H9 (cell line): ENCODE results near the gene FOXP4. TPM values are rescaled to one million over a fixed set of nuclear protein-coding genes. Genes with fewer than 3 reads are reported as not detected.
A peak's percentile ranks its signal among the peaks of the same experiment; 100 is the strongest.

Experiments used
- DNase-seq: peaks from one replicate; pipeline ENCODE4 v3.0.0-alpha.2; 2017
- H2AFZ ChIP-seq: one replicate; pipeline ENCODE4 v1.6.1; 2013; ENCODE audit warnings: mild to moderate bottlenecking, low read length, control low read depth, moderate library complexity
- H2AK5ac ChIP-seq: 2 replicates; pipeline ENCODE4 v1.6.1; 2013; ENCODE audit warnings: low read length, control low read depth, mixed read lengths; ENCODE audit not compliant: insufficient read length
- H2BK120ac ChIP-seq: one replicate; pipeline ENCODE4 v1.6.1; 2013; ENCODE audit warnings: low read depth, mild to moderate bottlenecking, low read length, control low read depth, inconsistent platforms; ENCODE audit not compliant: poor library complexity, severe bottlenecking
- H2BK12ac ChIP-seq: 2 replicates; pipeline ENCODE4 v1.6.1; 2013; ENCODE audit warnings: low read length, control low read depth, mixed read lengths, low read depth; ENCODE audit not compliant: insufficient read length
- H2BK15ac ChIP-seq: 2 replicates; pipeline ENCODE4 v1.6.1; 2013; ENCODE audit warnings: low read depth, low read length, control low read depth
- H2BK20ac ChIP-seq: one replicate; pipeline ENCODE4 v1.6.1; 2013; ENCODE audit warnings: low read depth, mild to moderate bottlenecking, low read length, control low read depth, inconsistent platforms; ENCODE audit not compliant: poor library complexity, severe bottlenecking
- H2BK5ac ChIP-seq: 2 replicates; pipeline ENCODE4 v1.6.1; 2013; ENCODE audit warnings: low read length, control low read depth, mixed read lengths; ENCODE audit not compliant: insufficient read length
- H3K14ac ChIP-seq: 2 replicates; pipeline ENCODE4 v1.6.1; 2013; ENCODE audit warnings: low read length, control low read depth; ENCODE audit not compliant: insufficient read depth
- H3K18ac ChIP-seq: 2 replicates; pipeline ENCODE4 v1.6.1; 2013; ENCODE audit warnings: low read depth, mild to moderate bottlenecking, mixed read lengths, low read length, control low read depth; ENCODE audit not compliant: insufficient read length
- H3K23ac ChIP-seq: 2 replicates; pipeline ENCODE4 v1.6.1; 2013; ENCODE audit warnings: low read length, control low read depth, mixed read lengths, low read depth; ENCODE audit not compliant: insufficient read length
- H3K23me2 ChIP-seq: 2 replicates; pipeline ENCODE4 v1.6.1; 2013; ENCODE audit warnings: low read depth, mild to moderate bottlenecking, mixed read lengths, low read length, control low read depth; ENCODE audit not compliant: insufficient read length, poor library complexity, severe bottlenecking
- H3K27ac ChIP-seq: 2 replicates; pipeline ENCODE4 v1.5.1; 2013; ENCODE audit warnings: low read length, control low read depth, mixed read lengths, low read depth; ENCODE audit not compliant: insufficient read length
- H3K27me3 ChIP-seq: 2 replicates; pipeline ENCODE4 v1.6.1; 2013; ENCODE audit warnings: low read length, control low read depth, inconsistent platforms; ENCODE audit not compliant: insufficient read depth
- H3K4ac ChIP-seq: 2 replicates; pipeline ENCODE4 v1.6.1; 2013; ENCODE audit warnings: low read depth, mild to moderate bottlenecking, control low read depth, inconsistent platforms, low read length, moderate library complexity
- H3K4me1 ChIP-seq: 2 replicates; pipeline ENCODE4 v1.6.1; 2013; ENCODE audit warnings: low read length, control low read depth, inconsistent platforms; ENCODE audit not compliant: insufficient read depth
- H3K4me2 ChIP-seq: 2 replicates; pipeline ENCODE4 v1.6.1; 2013; ENCODE audit warnings: low read length, control low read depth, mixed read lengths; ENCODE audit not compliant: insufficient read length, insufficient read depth
- H3K56ac ChIP-seq: 2 replicates; pipeline ENCODE4 v1.6.1; 2013; ENCODE audit warnings: low read depth, mild to moderate bottlenecking, mixed read lengths, low read length, control low read depth; ENCODE audit not compliant: insufficient read length
- H3K79me1 ChIP-seq: 2 replicates; pipeline ENCODE4 v1.6.1; 2013; ENCODE audit warnings: low read depth, mild to moderate bottlenecking, moderate library complexity, low read length, control low read depth, inconsistent platforms; ENCODE audit not compliant: insufficient read depth, poor library complexity, severe bottlenecking
- H3K79me2 ChIP-seq: 2 replicates; pipeline ENCODE4 v1.6.1; 2013; ENCODE audit warnings: low read length, control low read depth, inconsistent platforms; ENCODE audit not compliant: insufficient read depth
- H3K9ac ChIP-seq: 2 replicates; pipeline ENCODE4 v1.6.1; 2013; ENCODE audit warnings: low read length, control low read depth, mixed read lengths; ENCODE audit not compliant: insufficient read length; ENCODE audit errors: extremely low read depth
- H3K9me3 ChIP-seq: one replicate; pipeline ENCODE4 v1.6.1; 2013; ENCODE audit warnings: low read depth, low read length, inconsistent platforms; ENCODE audit not compliant: control insufficient read depth
- H3T11ph ChIP-seq: one replicate; pipeline ENCODE4 v1.6.1; 2013; ENCODE audit warnings: mild to moderate bottlenecking, low read length, control low read depth, inconsistent platforms
- H4K20me1 ChIP-seq: one replicate; pipeline ENCODE4 v1.6.1; 2013; ENCODE audit not compliant: control insufficient read depth, insufficient read length, insufficient read depth
- H4K5ac ChIP-seq: 2 replicates; pipeline ENCODE4 v1.6.1; 2013; ENCODE audit warnings: low read depth, mild to moderate bottlenecking, mixed read lengths, low read length, control low read depth; ENCODE audit not compliant: insufficient read length
- H4K8ac ChIP-seq: replicated peaks from 2 replicates; pipeline ENCODE4 v1.6.1; 2013; ENCODE audit warnings: low read length, control low read depth, mixed read lengths, low read depth; ENCODE audit not compliant: insufficient read length
- H4K91ac ChIP-seq: 2 replicates; pipeline ENCODE4 v1.6.1; 2013; ENCODE audit warnings: low read depth, mild to moderate bottlenecking, moderate library complexity, mixed read lengths, low read length, control low read depth; ENCODE audit not compliant: insufficient read length
- H3K27ac Mint-ChIP-seq, 3 experiments: 2 replicates in 2 of 3; 3 replicates in 1 of 3; pipeline ENCODE4 v1.8.0; 2020 to 2021; ENCODE audit warnings: mixed read lengths in 3 of 3, mild to moderate bottlenecking in 1 of 3, moderate library complexity in 1 of 3
- H3K27me3 Mint-ChIP-seq: 2 replicates; pipeline ENCODE4 v1.8.0; 2021; ENCODE audit warnings: low read depth, mild to moderate bottlenecking, moderate library complexity, mixed read lengths
- H3K36me3 Mint-ChIP-seq, 3 experiments: 2 replicates in 2 of 3; 3 replicates in 1 of 3; pipeline ENCODE4 v1.8.0; 2020 to 2021; ENCODE audit warnings: low read depth in 3 of 3, mixed read lengths in 3 of 3; ENCODE audit not compliant: insufficient read depth in 1 of 3
- H3K4me1 Mint-ChIP-seq, 2 experiments: 2 replicates each; pipeline ENCODE4 v1.8.0; 2020; ENCODE audit warnings: mixed read lengths in 2 of 2
- H3K4me3 Mint-ChIP-seq, 2 experiments: 2 replicates in 1 of 2; 3 replicates in 1 of 2; pipeline ENCODE4 v1.8.0; 2020 to 2021; ENCODE audit warnings: mild to moderate bottlenecking in 2 of 2, mixed read lengths in 2 of 2, moderate library complexity in 1 of 2
- H3K9me3 Mint-ChIP-seq, 2 experiments: 2 replicates in 1 of 2; 3 replicates in 1 of 2; pipeline ENCODE4 v1.8.0; 2020; ENCODE audit warnings: mild to moderate bottlenecking in 2 of 2, mixed read lengths in 2 of 2, moderate library complexity in 1 of 2
- WGBS: extraction: QIAGEN DNeasy Blood & Tissue Kit; methylation state at CpG from one replicate; pipeline ENCODE4 v1.1.7; 2013; ENCODE audit warnings: missing lambda C conversion rate, low lambda C conversion rate, mixed read lengths; ENCODE audit not compliant: insufficient read length; ENCODE audit errors: extremely low coverage; 5-methylcytosine and 5-hydroxymethylcytosine counted together
- total RNA-seq: library from RNA; stranded (reverse); gene quantifications from 2 replicates; pipeline ENCODE4 v1.2.1, GENCODE V29; 2021
- TF ChIP-seq, protein P1 (sequence below): fragments of 200-600 bp; sonication (generic); conservative IDR thresholded peaks from 3 replicates; pipeline ENCODE4 v1.8.0; 2021; ENCODE audit warnings: antibody characterized with exemption, mild to moderate bottlenecking

FOXP4 gene
- total RNA-seq, 1 experiment from 2014 or later = 18.2 TPM

DNA sequence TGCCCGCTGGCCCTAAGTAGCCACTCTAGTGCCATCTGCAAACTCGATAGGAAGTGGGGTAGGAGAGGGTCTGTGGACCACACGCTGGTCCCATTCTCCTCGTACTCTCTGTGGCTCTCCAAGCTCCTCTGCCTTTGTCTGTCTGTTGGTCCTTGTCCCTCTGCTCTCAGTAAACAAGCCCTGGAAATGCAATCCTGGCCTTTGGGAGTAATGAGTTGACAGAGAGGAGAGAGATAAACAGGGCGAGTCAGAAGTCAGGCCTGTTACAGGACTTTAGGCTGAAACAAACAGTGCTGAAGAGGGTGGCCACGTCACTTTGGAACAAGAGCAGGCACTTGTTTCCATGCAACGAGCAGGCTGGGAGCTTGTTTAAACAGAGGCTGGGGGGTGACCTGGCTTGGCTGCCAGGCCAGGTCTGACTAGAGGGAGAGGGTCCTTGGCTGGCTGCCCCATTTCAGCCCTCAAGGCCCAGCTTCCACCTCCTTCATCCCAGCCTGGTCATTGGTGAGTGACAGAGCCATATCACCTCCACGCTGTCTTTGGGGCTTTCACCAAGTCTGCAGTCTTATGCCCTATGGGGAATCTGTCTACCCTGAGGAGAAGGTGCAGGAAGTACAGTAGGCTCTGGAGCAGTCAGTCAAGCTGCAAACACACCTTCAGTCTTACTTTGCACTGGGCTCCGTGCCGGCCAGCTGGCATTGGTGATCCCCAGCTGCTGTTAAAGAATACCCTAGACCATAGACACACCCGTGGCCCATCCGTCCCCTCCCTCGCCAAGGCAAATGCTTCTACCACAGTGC lies 22.6 kb downstream of the FOXP4 start:
- no peak overlapping the region for H4K91ac ChIP-seq
- H3K14ac ChIP-seq = peak overlapping the region; percentile 52; the same call in 1 of the 2 replicates
- no peak overlapping the region for H3K27ac ChIP-seq
- no peak overlapping the region for H4K5ac ChIP-seq
- no peak overlapping the region for H2BK20ac ChIP-seq
- peaks cover 20% of the 10 kb centered on the region for H3K27me3 Mint-ChIP-seq
- H3K56ac ChIP-seq = no peak overlapping the region
- no peak overlapping the region; a peak in 1 of 7 replicates for H3K27ac Mint-ChIP-seq
- no peak overlapping the region for H3K4ac ChIP-seq
- H2BK120ac ChIP-seq = no peak overlapping the region
- H3T11ph ChIP-seq = no peak overlapping the region
- H3K9ac ChIP-seq = no peak overlapping the region
- H3K23ac ChIP-seq = no peak overlapping the region
- H3K4me1 ChIP-seq = peaks cover 14% of the 10 kb centered on the region
- H3K79me2 ChIP-seq = no peaks in the 10 kb centered on the region
- WGBS = no CpG with 5 or more reads among the region's 13 CpGs
- H3K27me3 ChIP-seq = no peaks in the 10 kb centered on the region
- H3K36me3 Mint-ChIP-seq = peaks cover 9 to 33% (median 30%) of the 10 kb centered on the region in 3 experiments; a peak in 6 of 7 replicates
- no peak for DNase-seq
- H2BK15ac ChIP-seq = no peak overlapping the region
- TF ChIP-seq, protein P1, sequence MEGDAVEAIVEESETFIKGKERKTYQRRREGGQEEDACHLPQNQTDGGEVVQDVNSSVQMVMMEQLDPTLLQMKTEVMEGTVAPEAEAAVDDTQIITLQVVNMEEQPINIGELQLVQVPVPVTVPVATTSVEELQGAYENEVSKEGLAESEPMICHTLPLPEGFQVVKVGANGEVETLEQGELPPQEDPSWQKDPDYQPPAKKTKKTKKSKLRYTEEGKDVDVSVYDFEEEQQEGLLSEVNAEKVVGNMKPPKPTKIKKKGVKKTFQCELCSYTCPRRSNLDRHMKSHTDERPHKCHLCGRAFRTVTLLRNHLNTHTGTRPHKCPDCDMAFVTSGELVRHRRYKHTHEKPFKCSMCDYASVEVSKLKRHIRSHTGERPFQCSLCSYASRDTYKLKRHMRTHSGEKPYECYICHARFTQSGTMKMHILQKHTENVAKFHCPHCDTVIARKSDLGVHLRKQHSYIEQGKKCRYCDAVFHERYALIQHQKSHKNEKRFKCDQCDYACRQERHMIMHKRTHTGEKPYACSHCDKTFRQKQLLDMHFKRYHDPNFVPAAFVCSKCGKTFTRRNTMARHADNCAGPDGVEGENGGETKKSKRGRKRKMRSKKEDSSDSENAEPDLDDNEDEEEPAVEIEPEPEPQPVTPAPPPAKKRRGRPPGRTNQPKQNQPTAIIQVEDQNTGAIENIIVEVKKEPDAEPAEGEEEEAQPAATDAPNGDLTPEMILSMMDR = no peak
- H3K18ac ChIP-seq = no peak overlapping the region
- no peaks in the 10 kb centered on the region for H3K9me3 ChIP-seq
- peak overlapping the region in 1 of 2 experiments; percentile 50; a peak in 1 of 5 replicates for H3K4me3 Mint-ChIP-seq
- no peak overlapping the region for H4K8ac ChIP-seq
- H3K79me1 ChIP-seq = no peaks in the 10 kb centered on the region
- H2BK12ac ChIP-seq = no peak overlapping the region
- no peaks in the 10 kb centered on the region for H4K20me1 ChIP-seq
- no peak overlapping the region for H3K4me2 ChIP-seq
- H3K4me1 Mint-ChIP-seq = peaks cover 50 to 70% of the 10 kb centered on the region in 2 experiments
- no peak overlapping the region for H2AK5ac ChIP-seq
- H3K23me2 ChIP-seq = no peaks in the 10 kb centered on the region
- no peak overlapping the region for H2BK5ac ChIP-seq
- no peaks in the 10 kb centered on the region for H3K9me3 Mint-ChIP-seq
- no peak overlapping the region for H2AFZ ChIP-seq
